HEK293T (cell line): ENCODE measurements around the gene NIN.

Experiments used
- CTCF ChIA-PET: fragments of 350-600 bp; formaldehyde crosslinking; extraction: SDS; loops from one replicate; lab custom pipeline; 2021; ENCODE audit warnings: antibody characterized with exemption, inconsistent platforms; lab: Yijun Ruan, JAX
- POLR2A ChIA-PET: fragments of 350-600 bp; formaldehyde crosslinking; extraction: SDS; loops from one replicate; lab custom pipeline; 2020; ENCODE audit warnings: antibody characterized with exemption, inconsistent platforms; lab: Yijun Ruan, JAX
- DNase-seq: peaks from one replicate; pipeline ENCODE4 v3.0.0; 2012; ENCODE audit warnings: mixed read lengths; ENCODE audit errors: extremely low spot score
- ARNT ChIP-seq: fragments of 450-650 bp; IDR thresholded peaks from 2 replicates; pipeline ENCODE4 v1.6.1; 2017; ENCODE audit warnings: mild to moderate bottlenecking
- BHLHE40 ChIP-seq: fragments of 450-650 bp; IDR thresholded peaks from 2 replicates; pipeline ENCODE4 v1.6.1; 2016; ENCODE audit warnings: mild to moderate bottlenecking, moderate library complexity, borderline replicate concordance
- CTBP1 ChIP-seq: fragments of 450-650 bp; IDR thresholded peaks from 2 replicates; pipeline ENCODE4 v1.6.1; 2016; ENCODE audit warnings: borderline replicate concordance
- ELF4 ChIP-seq: fragments of 450-650 bp; IDR thresholded peaks from 2 replicates; pipeline ENCODE4 v1.6.1; 2017; ENCODE audit warnings: antibody characterized with exemption
- FOXA1 ChIP-seq: fragments of 450-650 bp; IDR thresholded peaks from 2 replicates; pipeline ENCODE4 v1.6.1; 2016; ENCODE audit warnings: mild to moderate bottlenecking
- FOXK2 ChIP-seq: fragments of 450-650 bp; IDR thresholded peaks from 2 replicates; pipeline ENCODE4 v1.6.1; 2016; ENCODE audit warnings: mild to moderate bottlenecking
- FOXM1 ChIP-seq: fragments of 450-650 bp; IDR thresholded peaks from 2 replicates; pipeline ENCODE4 v1.6.1; 2017; ENCODE audit warnings: mild to moderate bottlenecking, borderline replicate concordance
- HDGF ChIP-seq: fragments of 450-650 bp; IDR thresholded peaks from 2 replicates; pipeline ENCODE4 v1.6.1; 2017; ENCODE audit warnings: antibody characterized with exemption, borderline replicate concordance
- L3MBTL2 ChIP-seq: fragments of 450-650 bp; conservative IDR thresholded peaks from 2 replicates; pipeline ENCODE4 v1.6.1; 2016; ENCODE audit warnings: mild to moderate bottlenecking
- LEF1 ChIP-seq: fragments of 450-650 bp; IDR thresholded peaks from 2 replicates; pipeline ENCODE4 v1.6.1; 2017; ENCODE audit warnings: mild to moderate bottlenecking, borderline replicate concordance
- NFRKB ChIP-seq: fragments of 450-650 bp; IDR thresholded peaks from 2 replicates; pipeline ENCODE4 v1.6.1; 2016; ENCODE audit warnings: mild to moderate bottlenecking, moderate library complexity
- PKNOX1 ChIP-seq: fragments of 450-650 bp; IDR thresholded peaks from 2 replicates; pipeline ENCODE4 v1.6.1; 2016
- SP1 ChIP-seq: fragments of 450-650 bp; IDR thresholded peaks from 2 replicates; pipeline ENCODE4 v1.6.1; 2017
- SUZ12 ChIP-seq: fragments of 450-650 bp; IDR thresholded peaks from 2 replicates; pipeline ENCODE4 v1.6.1; 2016; ENCODE audit warnings: mild to moderate bottlenecking
- TARDBP ChIP-seq: fragments of 450-650 bp; IDR thresholded peaks from 2 replicates; pipeline ENCODE4 v1.6.1; 2016
- ZNF384 ChIP-seq: fragments of 450-650 bp; IDR thresholded peaks from 2 replicates; pipeline ENCODE4 v1.6.1; 2016

NIN gene

GRCh38 chr14:50795909-50796308 lies 35.1 kb downstream of the NIN start:
- TF ChIP-seq PKNOX1 (no peak), NFRKB (no peak), FOXM1 (no peak), ELF4 (no peak)
- POLR2A ChIA-PET = no interaction called here
- no peak for DNase-seq
- CTCF ChIA-PET = interaction anchor here (0.6 kb wide), 1 partner anchor 1163 kb away, joined by 4 read pairs; no protein-coding TSS in a partner anchor

DNA sequence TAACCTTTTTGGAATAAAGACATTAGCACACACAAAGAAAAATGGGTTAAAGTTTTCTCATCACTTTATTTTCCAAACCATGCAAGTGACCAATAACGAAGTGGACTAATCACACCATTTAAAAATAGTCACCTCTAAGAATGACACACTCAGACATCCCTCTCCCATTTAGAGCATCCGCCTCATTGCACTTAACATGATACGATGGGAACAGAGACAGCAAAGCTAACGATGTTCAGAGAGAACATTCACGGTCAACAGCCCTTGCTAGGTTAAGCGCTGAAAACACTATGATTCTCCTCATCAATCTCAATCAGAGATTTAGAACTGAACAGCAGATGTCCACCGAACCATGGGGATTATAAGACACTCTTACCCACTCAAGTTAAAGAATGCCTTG lies 35.8 kb downstream of the NIN start:
- TF ChIP-seq CTBP1 (no peak), HDGF (no peak), ZNF384 (no peak), PKNOX1 (no peak), NFRKB (no peak), FOXK2 (no peak), ARNT (no peak), L3MBTL2 (no peak), LEF1 (no peak), FOXA1 (no peak), FOXM1 (no peak), SUZ12 (no peak), SP1 (no peak)
- no peak for DNase-seq
- POLR2A ChIA-PET = interaction anchor here (1.2 to 2.1 kb wide), 2 partner anchors 17 to 34 kb away, joined by 4 to 5 read pairs; no protein-coding TSS in a partner anchor
- CTCF ChIA-PET = no interaction called here

- POLR2A ChIA-PET = interaction anchor here (1.2 to 2.1 kb wide), 2 partner anchors 16 to 35 kb away, joined by 4 to 5 read pairs; no protein-coding TSS in a partner anchor
- DNase-seq = peak; percentile 16
- TF ChIP-seq PKNOX1 = peak; percentile 21; the same call in 1 of the 2 replicates
- TF ChIP-seq CTBP1 = no peak
- CTCF ChIA-PET = interaction anchor here (1.0 to 1.6 kb wide), 4 partner anchors 9 to 67 kb away, joined by 3 to 13 read pairs (median 4); no protein-coding TSS in a partner anchor
These were observed 36.8 kb downstream of the NIN start for GRCh38 chr14:50794068-50794645.

- CTCF ChIA-PET = interaction anchor here (1.0 to 1.2 kb wide), 2 partner anchors 14 to 79 kb away, joined by 3 to 4 read pairs; no protein-coding TSS in a partner anchor
- TF ChIP-seq L3MBTL2 (no peak), BHLHE40 (no peak), ELF4 (no peak), ZNF384 (no peak), CTBP1 (no peak), ARNT (no peak), PKNOX1 (no peak), SUZ12 (no peak), NFRKB (no peak), SP1 (no peak), LEF1 (no peak), HDGF (no peak), TARDBP (no peak), FOXA1 (no peak), FOXM1 (no peak), FOXK2 (no peak)
- POLR2A ChIA-PET = interaction anchor here (1.1 to 1.7 kb wide), 2 partner anchors 34 to 37 kb away, joined by 3 to 4 read pairs; no protein-coding TSS in a partner anchor
- DNase-seq = no peak
These were observed 38.3 kb downstream of the NIN start for GRCh38 chr14:50792634-50793068.

GRCh38 chr14:50792051-50792477 lies 38.9 kb downstream of the NIN start:
- DNase-seq = no peak
- POLR2A ChIA-PET = interaction anchor here (1.1 to 1.7 kb wide), 2 partner anchors 35 to 38 kb away, joined by 3 to 4 read pairs; no protein-coding TSS in a partner anchor
- CTCF ChIA-PET = interaction anchor here (0.7 to 1.2 kb wide), 3 partner anchors 14 to 78 kb away, joined by 3 to 4 read pairs (median 3); no protein-coding TSS in a partner anchor
- TF ChIP-seq FOXA1 = no peak
- TF ChIP-seq SP1 = no peak
- no peak for TF ChIP-seq ELF4
- TF ChIP-seq LEF1 = no peak
- no peak for TF ChIP-seq L3MBTL2
- no peak for TF ChIP-seq TARDBP
- no peak for TF ChIP-seq BHLHE40
- TF ChIP-seq HDGF = no peak
- no peak for TF ChIP-seq NFRKB
- no peak for TF ChIP-seq SUZ12
- TF ChIP-seq PKNOX1 = no peak
- TF ChIP-seq FOXM1 = no peak
- no peak for TF ChIP-seq CTBP1
- TF ChIP-seq ZNF384 = no peak
- TF ChIP-seq ARNT = no peak
